Inflammatory macrophage (primary cell): ENCODE measurements around the gene CACNA1I.

Source experiments
- DNase-seq, 2 donors: peaks; one replicate each; pipeline ENCODE4 v3.0.0-alpha.2; 2020 to 2022

Gene CACNA1I

GRCh38 chr22:39568278-39568981, 2.1 kb upstream of the CACNA1I start:
- no peak for DNase-seq

- DNase-seq = no peak
These were observed 1.5 kb upstream of the CACNA1I start for GRCh38 chr22:39569066-39569465.

GRCh38 chr22:39570226-39570625, 327 bp upstream of the CACNA1I start:
- DNase-seq = no peak

GRCh38 chr22:39571538-39571937, 985 bp downstream of the CACNA1I start:
- DNase-seq = no peak

DNA sequence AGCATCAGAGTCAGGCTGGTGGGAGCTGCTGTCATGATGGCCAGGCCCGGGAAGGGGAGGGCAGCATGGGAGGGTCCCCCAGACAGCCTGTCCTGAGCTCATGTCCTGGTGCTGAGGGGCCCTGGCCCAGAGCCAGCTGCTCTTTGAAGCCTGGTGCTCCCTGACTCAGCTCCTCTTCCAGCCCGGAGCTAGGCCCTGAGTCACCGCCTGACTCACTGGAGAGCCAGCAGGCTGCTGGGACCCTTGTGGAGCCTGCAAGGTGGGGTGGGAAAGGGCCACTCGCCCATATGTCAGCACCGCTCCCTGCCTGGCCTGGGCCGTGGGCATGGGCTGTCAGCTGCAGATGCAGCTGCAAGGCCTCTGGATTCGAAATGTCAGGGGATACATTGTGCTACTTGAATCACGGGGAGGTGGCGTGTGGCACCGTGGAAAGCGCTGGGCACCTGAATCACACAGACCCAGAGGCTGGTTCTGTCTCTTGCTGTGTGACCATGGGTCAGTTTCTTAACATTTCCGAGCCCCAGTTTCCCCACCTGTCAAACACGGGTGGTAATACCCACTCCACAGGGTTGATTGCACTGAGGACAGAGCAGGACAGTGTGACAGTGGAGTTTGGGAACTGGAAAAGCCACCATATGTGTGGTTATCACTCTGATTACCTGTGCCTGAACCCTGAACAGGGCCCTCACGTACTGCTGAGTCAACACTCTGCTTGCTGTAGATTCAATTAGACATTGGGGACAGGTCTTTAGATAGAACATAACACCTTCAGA, 4.4 kb downstream of the CACNA1I start:
- DNase-seq = no peak

- DNase-seq = no peak
These were observed 4.9 kb downstream of the CACNA1I start for GRCh38 chr22:39575552-39575825.

GRCh38 chr22:39576027-39576426, 5.5 kb downstream of the CACNA1I start:
- no peak for DNase-seq

GRCh38 chr22:39577366-39577765, 6.8 kb downstream of the CACNA1I start:
- DNase-seq = no peak

DNA sequence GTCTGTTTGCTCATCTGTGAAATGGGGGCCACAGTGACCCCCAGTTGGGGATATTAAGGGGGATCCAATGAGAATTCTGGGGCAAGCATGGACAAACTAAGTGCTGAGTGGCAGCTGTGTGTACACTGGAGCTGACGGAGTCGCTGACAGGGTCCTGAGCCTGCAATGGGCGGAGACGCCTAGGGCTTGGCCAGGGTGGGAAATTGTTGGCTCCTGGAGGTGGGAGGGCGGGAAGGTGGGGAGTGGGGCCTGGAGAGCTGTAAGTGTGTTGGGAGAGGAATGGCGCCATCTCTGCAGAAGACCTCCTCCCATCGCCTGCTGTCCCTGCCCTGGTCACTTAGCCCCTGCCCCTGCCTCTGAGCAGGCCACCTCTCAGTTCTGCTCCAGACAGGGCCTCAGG, 7.3 kb downstream of the CACNA1I start:
- no peak for DNase-seq

- no peak for DNase-seq
These were observed 9.5 kb downstream of the CACNA1I start for GRCh38 chr22:39580006-39580441.

GRCh38 chr22:39580795-39581194, 10.2 kb downstream of the CACNA1I start:
- no peak for DNase-seq

DNA sequence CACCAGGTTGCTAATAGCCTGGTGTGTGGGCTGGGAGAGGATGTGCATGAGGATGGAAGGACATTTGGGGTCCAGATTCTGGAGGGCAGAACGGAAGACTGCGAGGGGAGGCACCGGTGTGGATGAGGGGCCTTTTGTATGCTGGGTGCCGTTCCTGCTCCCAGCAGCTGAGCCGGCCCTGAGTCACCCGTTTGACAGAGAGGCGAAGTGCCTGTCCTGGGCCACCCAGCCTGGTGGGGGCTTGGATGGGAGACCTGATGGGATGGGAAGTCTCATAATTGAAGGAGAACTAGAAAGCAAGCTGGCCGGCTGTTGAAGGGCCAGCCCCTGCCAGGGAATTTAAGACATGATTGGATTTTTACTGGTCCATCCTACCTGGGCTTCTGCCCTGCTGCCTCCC, 10.8 kb downstream of the CACNA1I start:
- DNase-seq = no peak

GRCh38 chr22:39583066-39583667, 12.6 kb downstream of the CACNA1I start:
- no peak for DNase-seq

GRCh38 chr22:39589875-39590274, 19.3 kb downstream of the CACNA1I start:
- DNase-seq = no peak

- DNase-seq = no peak
These were observed 21.8 kb downstream of the CACNA1I start for GRCh38 chr22:39592081-39593065.

GRCh38 chr22:39593066-39593930, 22.7 kb downstream of the CACNA1I start:
- DNase-seq = no peak

GRCh38 chr22:39593931-39594285, 23.4 kb downstream of the CACNA1I start:
- DNase-seq = no peak

GRCh38 chr22:39594411-39594810, 23.9 kb downstream of the CACNA1I start:
- no peak for DNase-seq

DNA sequence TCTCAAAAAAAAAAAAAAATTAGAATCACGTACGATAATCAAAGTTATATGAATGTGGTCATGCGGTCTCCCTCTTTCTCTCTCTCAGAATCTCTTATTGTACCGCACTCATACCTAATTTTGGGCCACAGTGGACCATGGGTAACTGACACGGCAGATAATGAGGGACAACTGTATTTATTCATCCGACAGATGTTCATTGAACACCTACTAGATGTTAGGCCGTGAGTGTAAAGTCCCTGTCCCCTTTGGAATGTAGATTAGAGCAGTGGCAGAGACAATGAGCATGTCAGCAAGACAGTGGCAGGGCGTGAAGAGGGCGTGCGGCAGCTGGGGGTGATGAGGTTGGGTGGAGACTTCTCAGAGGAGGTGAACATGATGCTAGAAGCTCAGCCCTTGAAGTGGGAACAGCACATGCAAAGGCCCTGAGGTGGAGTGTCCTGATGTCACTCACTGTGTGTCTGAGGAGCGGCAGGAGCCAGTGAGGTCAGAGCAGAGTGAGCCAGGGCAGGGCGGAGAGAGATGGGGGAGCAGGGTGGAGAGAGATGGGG, 25.1 kb downstream of the CACNA1I start:
- no peak for DNase-seq

DNA sequence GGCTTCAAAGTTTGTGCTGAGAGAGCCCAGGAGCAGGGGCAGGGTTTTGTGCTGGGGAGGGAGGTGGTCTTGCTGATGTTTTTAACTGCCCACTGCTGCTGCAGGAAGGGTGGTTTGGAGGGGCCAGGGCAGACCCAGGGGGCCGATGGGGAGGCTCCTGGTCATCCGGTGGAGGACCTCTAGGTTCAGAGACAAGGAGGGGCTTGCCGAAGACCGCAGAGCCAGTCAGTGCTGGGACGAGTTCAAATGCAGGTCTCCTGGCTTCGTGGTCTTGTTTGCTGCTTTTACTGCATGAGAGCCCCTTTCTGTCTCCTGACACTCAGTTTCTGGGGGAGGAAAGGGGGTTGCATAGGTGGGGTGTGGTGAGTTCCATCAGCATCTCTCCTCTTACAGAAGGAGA, 26.0 kb downstream of the CACNA1I start:
- DNase-seq = no peak

GRCh38 chr22:39597236-39597869, 26.8 kb downstream of the CACNA1I start:
- DNase-seq = no peak
